Measurements from ENCODE around the gene CASP6.
"Not testable (repeated sequence)": the region's sequence is repeated elsewhere in the genome, so short reads cannot be mapped to it uniquely, and the experiment has no call there.

The CASP6 gene

DNA sequence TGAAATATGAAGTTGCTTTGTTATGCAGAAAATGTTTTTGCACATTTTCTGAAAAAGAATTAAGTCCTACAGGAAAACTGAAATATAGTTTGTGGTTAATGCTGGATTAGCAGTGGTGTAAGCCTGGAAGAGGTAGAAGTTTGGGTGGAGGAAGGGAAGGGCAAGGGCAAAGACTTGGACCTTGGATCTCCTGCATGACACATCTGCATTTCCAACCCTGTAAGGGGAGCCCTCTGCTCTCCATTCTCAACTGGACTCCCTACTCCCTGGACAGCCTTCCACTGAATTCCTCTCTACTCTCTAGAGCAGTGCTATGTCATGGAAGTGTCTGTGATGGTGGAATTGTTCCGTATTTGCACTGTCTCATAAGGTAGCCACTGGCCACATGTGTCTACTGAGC lies 4.6 kb downstream of the CASP6 start:
- no peak for DNase-seq (ENCODE audit: low read depth, low spot score)
- H3K4me3 ChIP-seq (ENCODE audit: insufficient read length, low read depth) = no peak overlapping the region
- H3K27me3 ChIP-seq (ENCODE audit: insufficient read depth, insufficient read length) = no peaks in the 10 kb centered on the region
- TF ChIP-seq YY1 (IDR thresholded peaks at IDR 0.05; ENCODE audit: insufficient read depth, insufficient read length) (no peak), SUZ12 (IDR thresholded peaks at IDR 0.05; ENCODE audit: extremely low read depth, insufficient read depth, insufficient read length) (no peak), ZNF274 (IDR thresholded peaks at IDR 0.05; ENCODE audit: low read depth, low read length) (no peak)
- H3K36me3 ChIP-seq (ENCODE audit: insufficient read depth, insufficient read length, low read length) = peaks cover 29% of the 10 kb centered on the region
- no peaks in the 10 kb centered on the region for H3K4me1 ChIP-seq (ENCODE audit: insufficient read depth, insufficient read length)
- H3K9ac ChIP-seq (ENCODE audit: insufficient read length, low read depth) = no peak overlapping the region
- H3K9me3 ChIP-seq (ENCODE audit: insufficient read depth, low read length) = no peaks in the 10 kb centered on the region

DNA sequence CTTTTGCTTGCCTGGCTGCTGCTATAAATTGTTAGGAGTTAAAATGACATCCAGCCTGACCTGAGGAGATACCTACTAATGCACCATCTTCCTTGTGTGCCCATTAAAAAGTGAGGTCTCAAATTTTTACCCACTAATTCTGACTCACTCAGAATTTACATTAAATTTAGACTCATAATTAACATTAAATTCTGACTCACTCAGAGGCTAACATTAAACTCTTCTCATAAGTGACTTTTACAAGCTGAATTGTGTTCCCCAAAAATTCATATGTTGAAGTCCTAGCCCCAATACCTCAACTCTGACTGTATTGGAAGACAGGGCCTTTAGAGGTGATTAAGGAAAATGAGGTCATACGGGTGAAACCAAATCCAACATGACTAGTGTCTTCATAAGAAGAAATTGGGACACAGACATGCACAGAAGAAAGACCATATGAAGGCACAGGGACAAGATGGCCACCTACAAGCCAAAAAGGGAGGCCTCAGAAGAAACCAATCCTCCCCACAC lies 11.8 kb downstream of the CASP6 start:
- H3K9ac ChIP-seq (ENCODE audit: insufficient read length, low read depth) = no peak overlapping the region
- no peak overlapping the region for H3K4me3 ChIP-seq (ENCODE audit: insufficient read length, low read depth)
- no peaks in the 10 kb centered on the region for H3K27me3 ChIP-seq (ENCODE audit: insufficient read depth, insufficient read length)
- no peak for DNase-seq (ENCODE audit: low read depth, low spot score)
- TF ChIP-seq ZNF274 (IDR thresholded peaks at IDR 0.05; ENCODE audit: low read depth, low read length) (no peak), YY1 (IDR thresholded peaks at IDR 0.05; ENCODE audit: insufficient read depth, insufficient read length) (no peak), SUZ12 (IDR thresholded peaks at IDR 0.05; ENCODE audit: extremely low read depth, insufficient read depth, insufficient read length) (no peak)
- H3K9me3 ChIP-seq (ENCODE audit: insufficient read depth, low read length) = no peaks in the 10 kb centered on the region
- H3K36me3 ChIP-seq (ENCODE audit: insufficient read depth, insufficient read length, low read length) = peaks cover 46% of the 10 kb centered on the region
- no peaks in the 10 kb centered on the region for H3K4me1 ChIP-seq (ENCODE audit: insufficient read depth, insufficient read length)

DNA sequence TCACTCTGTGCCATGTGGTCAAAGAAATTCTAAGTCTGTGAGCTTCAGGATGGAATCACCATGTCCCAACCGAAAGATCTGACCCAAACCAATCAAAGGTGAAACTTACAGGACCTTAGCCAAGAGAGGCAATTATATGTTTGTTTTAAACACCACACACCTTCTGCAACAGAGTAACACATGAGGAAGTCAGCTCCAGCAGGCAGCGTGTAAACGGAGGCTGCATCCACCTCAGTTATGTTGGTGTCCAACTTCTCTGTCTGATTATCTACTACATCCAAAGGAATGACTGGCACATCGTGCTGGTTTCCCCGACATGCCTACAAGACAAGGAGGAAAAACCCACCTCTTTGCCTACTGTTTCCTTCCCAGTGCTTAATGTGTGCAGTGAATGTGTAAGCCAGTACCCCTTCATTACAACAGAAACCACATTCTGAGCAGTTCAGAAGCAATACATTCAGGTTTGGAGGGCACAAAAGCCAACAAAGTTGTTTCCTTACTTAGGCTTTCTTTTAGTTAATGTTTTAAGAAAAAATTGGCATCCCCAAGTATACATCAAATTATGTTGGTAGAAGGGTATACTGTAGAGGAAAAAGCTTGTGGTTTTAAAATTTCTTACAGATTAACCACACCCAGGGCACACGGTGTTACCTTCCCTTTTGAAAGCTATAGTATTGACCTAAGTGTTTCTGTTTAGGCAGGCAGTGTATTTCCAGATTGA lies 12.4 kb downstream of the CASP6 start:
- TF ChIP-seq SUZ12 (IDR thresholded peaks at IDR 0.05; ENCODE audit: extremely low read depth, insufficient read depth, insufficient read length) (no peak), YY1 (IDR thresholded peaks at IDR 0.05; ENCODE audit: insufficient read depth, insufficient read length) (no peak), ZNF274 (IDR thresholded peaks at IDR 0.05; ENCODE audit: low read depth, low read length) (no peak)
- no peak for DNase-seq (ENCODE audit: low read depth, low spot score)
- no peaks in the 10 kb centered on the region for H3K27me3 ChIP-seq (ENCODE audit: insufficient read depth, insufficient read length)
- peaks cover 46% of the 10 kb centered on the region for H3K36me3 ChIP-seq (ENCODE audit: insufficient read depth, insufficient read length, low read length)
- no peaks in the 10 kb centered on the region for H3K4me1 ChIP-seq (ENCODE audit: insufficient read depth, insufficient read length)
- no peaks in the 10 kb centered on the region for H3K9me3 ChIP-seq (ENCODE audit: insufficient read depth, low read length)
- H3K9ac ChIP-seq (ENCODE audit: insufficient read length, low read depth) = no peak overlapping the region
- no peak overlapping the region for H3K4me3 ChIP-seq (ENCODE audit: insufficient read length, low read depth)

DNA sequence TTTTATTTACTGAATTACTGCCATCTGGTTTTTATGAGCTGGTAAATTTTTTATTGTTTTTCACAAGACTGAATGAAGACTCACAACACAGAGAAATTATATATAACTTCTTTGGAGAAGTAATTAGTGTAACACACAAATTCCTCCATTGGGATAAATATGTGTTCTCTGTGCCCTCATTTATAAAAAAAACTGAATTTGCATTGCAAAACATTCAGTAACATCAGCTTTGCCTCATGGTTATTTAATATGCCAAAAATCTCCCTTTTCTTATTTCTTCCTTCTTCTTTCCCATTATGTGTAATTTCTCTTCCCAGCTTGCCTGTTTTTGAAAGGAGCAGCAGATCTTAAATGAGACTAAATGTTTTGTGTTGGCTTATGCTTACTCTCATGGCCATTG lies 18.5 kb downstream of the CASP6 start:
- no peak for DNase-seq (ENCODE audit: low read depth, low spot score)
- no peaks in the 10 kb centered on the region for H3K9me3 ChIP-seq (ENCODE audit: insufficient read depth, low read length)
- H3K4me3 ChIP-seq (ENCODE audit: insufficient read length, low read depth) = no peak overlapping the region
- TF ChIP-seq SUZ12 (IDR thresholded peaks at IDR 0.05; ENCODE audit: extremely low read depth, insufficient read depth, insufficient read length) = no peak
- TF ChIP-seq ZNF274 (IDR thresholded peaks at IDR 0.05; ENCODE audit: low read depth, low read length) = no peak
- TF ChIP-seq YY1 (IDR thresholded peaks at IDR 0.05; ENCODE audit: insufficient read depth, insufficient read length) = no peak
- no peak overlapping the region for H3K9ac ChIP-seq (ENCODE audit: insufficient read length, low read depth)
- H3K27me3 ChIP-seq (ENCODE audit: insufficient read depth, insufficient read length) = no peaks in the 10 kb centered on the region
- H3K4me1 ChIP-seq (ENCODE audit: insufficient read depth, insufficient read length) = peaks cover 2% of the 10 kb centered on the region
- peaks cover 8% of the 10 kb centered on the region for H3K36me3 ChIP-seq (ENCODE audit: insufficient read depth, insufficient read length, low read length)

DNA sequence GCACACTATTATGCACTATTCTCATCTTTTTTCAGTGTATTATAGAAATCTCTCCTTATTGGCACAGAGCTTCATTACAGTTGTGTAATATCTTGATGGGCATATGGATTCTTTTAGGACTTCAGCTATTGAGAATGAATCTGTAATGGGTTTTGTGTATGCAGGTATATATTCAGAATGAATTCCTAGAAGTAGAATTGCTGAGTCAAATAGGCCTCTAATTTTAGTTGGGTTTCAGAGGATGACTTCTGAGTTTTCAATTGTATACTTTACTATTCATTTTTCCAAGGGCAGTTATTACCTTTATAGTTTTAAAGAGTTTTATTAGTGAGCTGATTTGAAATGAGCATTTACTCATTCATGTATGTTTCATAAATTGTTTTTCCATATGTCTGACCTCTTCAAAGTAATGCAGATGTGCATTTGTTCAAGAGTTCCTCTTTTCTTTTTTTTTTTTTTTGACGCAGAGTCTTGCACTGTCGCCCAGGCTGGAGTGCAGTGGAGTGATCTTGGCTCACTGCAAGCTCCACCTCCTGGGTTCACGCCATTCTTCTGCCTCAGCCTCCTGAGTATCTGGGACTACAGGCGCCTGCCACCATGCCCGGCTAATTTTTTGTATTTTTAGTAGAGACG lies 19.5 kb downstream of the CASP6 start:
- Histone ChIP-seq H3K36me3 (ENCODE audit: insufficient read depth, insufficient read length, low read length) (peaks cover 6% of the 10 kb centered on the region), H3K4me1 (ENCODE audit: insufficient read depth, insufficient read length) (peaks cover 2% of the 10 kb centered on the region), H3K9ac (ENCODE audit: insufficient read length, low read depth) (no peak overlapping the region), H3K4me3 (ENCODE audit: insufficient read length, low read depth) (no peak overlapping the region), H3K9me3 (ENCODE audit: insufficient read depth, low read length) (peaks cover 2% of the 10 kb centered on the region; the same call in 1 of the 2 replicates), H3K27me3 (ENCODE audit: insufficient read depth, insufficient read length) (no peaks in the 10 kb centered on the region)
- no peak for TF ChIP-seq ZNF274 (IDR thresholded peaks at IDR 0.05; ENCODE audit: low read depth, low read length)
- TF ChIP-seq YY1 (IDR thresholded peaks at IDR 0.05; ENCODE audit: insufficient read depth, insufficient read length) = no peak
- TF ChIP-seq SUZ12 (IDR thresholded peaks at IDR 0.05; ENCODE audit: extremely low read depth, insufficient read depth, insufficient read length) = no peak
- no peak for DNase-seq (ENCODE audit: low read depth, low spot score)

DNA sequence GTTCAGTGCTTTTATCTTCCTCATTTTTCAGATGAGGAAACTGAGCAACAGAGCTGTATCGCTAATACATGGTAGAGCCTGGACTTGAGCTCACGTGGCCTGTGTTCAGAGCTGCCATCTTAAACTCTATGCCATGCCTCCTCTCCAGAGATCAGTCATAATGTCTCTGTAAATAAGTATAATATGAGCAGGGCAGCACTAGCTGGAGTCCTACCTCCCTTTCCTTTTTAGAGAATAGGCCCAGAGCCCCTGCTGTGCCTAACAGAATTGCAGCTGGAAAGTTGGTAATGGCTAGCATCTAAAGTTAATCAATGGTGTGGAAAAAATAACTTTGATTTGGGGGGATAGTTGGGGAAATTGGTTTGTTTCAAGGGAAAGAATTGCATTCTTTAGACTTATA lies 20.4 kb downstream of the CASP6 start:
- H3K4me1 ChIP-seq (ENCODE audit: insufficient read depth, insufficient read length) = peaks cover 2% of the 10 kb centered on the region
- H3K9ac ChIP-seq (ENCODE audit: insufficient read length, low read depth) = no peak overlapping the region
- TF ChIP-seq SUZ12 (IDR thresholded peaks at IDR 0.05; ENCODE audit: extremely low read depth, insufficient read depth, insufficient read length) (no peak), ZNF274 (IDR thresholded peaks at IDR 0.05; ENCODE audit: low read depth, low read length) (no peak), YY1 (IDR thresholded peaks at IDR 0.05; ENCODE audit: insufficient read depth, insufficient read length) (no peak)
- DNase-seq (ENCODE audit: low read depth, low spot score) = no peak
- H3K4me3 ChIP-seq (ENCODE audit: insufficient read length, low read depth) = no peak overlapping the region
- H3K27me3 ChIP-seq (ENCODE audit: insufficient read depth, insufficient read length) = no peaks in the 10 kb centered on the region
- peaks cover 8% of the 10 kb centered on the region; the same call in 1 of the 2 replicates for H3K9me3 ChIP-seq (ENCODE audit: insufficient read depth, low read length)
- H3K36me3 ChIP-seq (ENCODE audit: insufficient read depth, insufficient read length, low read length) = peaks cover 4% of the 10 kb centered on the region

DNA sequence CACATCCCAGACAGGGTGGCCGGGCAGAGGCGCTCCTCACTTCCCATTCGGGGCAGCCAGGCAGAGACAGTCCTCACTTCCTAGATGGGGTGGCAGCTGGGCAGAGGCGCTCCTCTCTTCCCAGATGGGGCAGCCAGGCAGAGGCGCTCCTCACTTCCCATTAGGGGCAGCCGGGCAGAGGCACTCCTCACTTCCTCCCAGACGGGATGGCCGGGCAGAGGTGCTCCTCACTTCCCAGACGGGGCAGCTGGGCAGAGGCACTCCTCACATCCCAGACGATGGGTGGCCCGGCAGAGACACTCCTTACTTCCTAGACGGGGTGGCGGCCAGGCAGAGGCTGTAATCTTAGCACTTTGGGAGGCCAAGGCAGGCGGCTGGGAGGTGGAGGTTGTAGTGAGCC lies 24.3 kb downstream of the CASP6 start:
- H3K36me3 ChIP-seq (ENCODE audit: insufficient read depth, insufficient read length, low read length); H3K4me3 ChIP-seq (ENCODE audit: insufficient read length, low read depth); H3K27me3 ChIP-seq (ENCODE audit: insufficient read depth, insufficient read length); H3K9ac ChIP-seq (ENCODE audit: insufficient read length, low read depth); H3K4me1 ChIP-seq (ENCODE audit: insufficient read depth, insufficient read length); DNase-seq (ENCODE audit: low read depth, low spot score): not testable (repeated sequence)
- H3K9me3 ChIP-seq (ENCODE audit: insufficient read depth, low read length) = peaks cover 16% of the 10 kb centered on the region; the same call in 1 of the 2 replicates

DNA sequence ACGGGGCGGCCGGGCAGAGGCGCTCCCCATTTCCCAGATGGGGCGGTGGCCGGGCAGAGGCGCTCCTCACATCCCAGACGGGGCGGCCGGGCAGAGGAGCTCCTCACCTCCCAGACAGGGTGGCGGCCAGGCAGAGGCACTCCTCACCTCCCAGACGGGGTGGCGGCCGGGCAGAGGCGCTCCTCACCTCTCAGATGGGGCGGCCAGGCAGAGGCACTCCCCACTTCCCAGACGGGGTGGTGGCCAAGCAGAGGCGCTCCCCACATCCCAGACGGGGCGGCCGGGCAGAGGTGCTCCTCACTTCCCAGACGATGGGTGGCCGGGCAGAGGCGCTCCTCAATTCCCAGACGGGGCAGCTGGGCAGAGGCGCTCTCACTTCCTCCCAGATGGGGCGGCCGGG lies 24.8 kb downstream of the CASP6 start:
- DNase-seq (ENCODE audit: low read depth, low spot score); H3K27me3 ChIP-seq (ENCODE audit: insufficient read depth, insufficient read length); H3K4me1 ChIP-seq (ENCODE audit: insufficient read depth, insufficient read length); H3K9ac ChIP-seq (ENCODE audit: insufficient read length, low read depth); H3K36me3 ChIP-seq (ENCODE audit: insufficient read depth, insufficient read length, low read length); H3K4me3 ChIP-seq (ENCODE audit: insufficient read length, low read depth): not testable (repeated sequence)
- peaks cover 16% of the 10 kb centered on the region; the same call in 1 of the 2 replicates for H3K9me3 ChIP-seq (ENCODE audit: insufficient read depth, low read length)
